DMS 273 (cell line): Measurements from ENCODE around the gene HSD17B2.

Experiments
- DNase-seq: peaks from one replicate; lab custom pipeline; 2025; ENCODE audit not compliant: unreplicated experiment; lab: John Stamatoyannopoulos, UW

The HSD17B2 gene

GRCh38 chr16:82017911-82018568 is 17.0 kb upstream of the HSD17B2 start:
- no peak for DNase-seq

- no peak for DNase-seq
Observed at GRCh38 chr16:82019535-82019934, 15.5 kb upstream of the HSD17B2 start.

- DNase-seq: no peak
Observed at GRCh38 chr16:82020051-82020450, 15.0 kb upstream of the HSD17B2 start.

- DNase-seq: no peak
Observed at GRCh38 chr16:82023206-82023605, 11.8 kb upstream of the HSD17B2 start.

GRCh38 chr16:82024316-82024715 is 10.7 kb upstream of the HSD17B2 start:
- no peak for DNase-seq

- no peak for DNase-seq
Observed at GRCh38 chr16:82024883-82025282, 10.2 kb upstream of the HSD17B2 start.

GRCh38 chr16:82027629-82028064 is 7.4 kb upstream of the HSD17B2 start:
- no peak for DNase-seq

GRCh38 chr16:82031116-82032084 is 3.7 kb upstream of the HSD17B2 start:
- DNase-seq: peak; percentile 68

- no peak for DNase-seq
Observed at GRCh38 chr16:82033006-82033405, 2.0 kb upstream of the HSD17B2 start.

- no peak for DNase-seq
Observed at GRCh38 chr16:82033683-82034300, 1.3 kb upstream of the HSD17B2 start.

- no peak for DNase-seq
Observed at GRCh38 chr16:82037251-82037650, 2.2 kb downstream of the HSD17B2 start.

GRCh38 chr16:82037666-82038065 is 2.6 kb downstream of the HSD17B2 start:
- DNase-seq: no peak

GRCh38 chr16:82040296-82040695 is 5.2 kb downstream of the HSD17B2 start:
- no peak for DNase-seq

- DNase-seq: no peak
Observed at GRCh38 chr16:82041542-82041941, 6.5 kb downstream of the HSD17B2 start.

- no peak for DNase-seq
Observed at GRCh38 chr16:82042144-82042543, 7.1 kb downstream of the HSD17B2 start.

- DNase-seq: no peak
Observed at GRCh38 chr16:82042846-82043245, 7.8 kb downstream of the HSD17B2 start.

- peak; percentile 35 for DNase-seq
Observed at GRCh38 chr16:82043680-82044584, 8.9 kb downstream of the HSD17B2 start.

GRCh38 chr16:82044585-82044911 is 9.5 kb downstream of the HSD17B2 start:
- peak; percentile 40 for DNase-seq

- DNase-seq: no peak
Observed at GRCh38 chr16:82045465-82045864, 10.4 kb downstream of the HSD17B2 start.

GRCh38 chr16:82046541-82046940 is 11.5 kb downstream of the HSD17B2 start:
- no peak for DNase-seq

- no peak for DNase-seq
Observed at GRCh38 chr16:82046941-82047340, 11.9 kb downstream of the HSD17B2 start.
